Measurements from ENCODE around the gene TOB2. TPM values are rescaled to one million over a fixed set of nuclear protein-coding genes. Genes with fewer than 3 reads are reported as not detected.

Gene TOB2
- total RNA-seq, 2 experiments from 2014 or later, result 27.0 to 28.5 TPM

- ChIA-PET POLR2A (interaction anchor here (0.6 to 6.3 kb wide), 3 partner anchors 11 to 16 kb away, joined by 3 to 53 read pairs (median 22); partner anchors contain the start of genes ACO2, PHF5A and TOB2), CTCF (interaction anchor here (2.8 kb wide), 1 partner anchor 54 kb away, joined by 8 read pairs; no protein-coding TSS in a partner anchor)
- H3K4me3 Mint-ChIP-seq, result no peak overlapping the region
- no peak for TF ChIP-seq CTCF (IDR thresholded peaks at IDR 0.05)
- peaks cover 32% of the 10 kb centered on the region for H3K36me3 Mint-ChIP-seq (ENCODE audit: low read depth)
- H3K9me3 Mint-ChIP-seq, result no peaks in the 10 kb centered on the region
- no peaks in the 10 kb centered on the region for H3K27me3 Mint-ChIP-seq
- intact Hi-C loops (cut with micrococcal nuclease), result no loop called here
- no peak for ATAC-seq
- peak overlapping the region; percentile 54 for H3K27ac Mint-ChIP-seq
- peaks cover 6% of the 10 kb centered on the region for H3K4me1 Mint-ChIP-seq (ENCODE audit: low read depth)
- DNase-seq, result no peak
These were observed 11.6 kb upstream of the TOB2 start for GRCh38 chr22:41458161-41458728.

GRCh38 chr22:41448189-41448808 is 1.7 kb upstream of the TOB2 start:
- no peak for TF ChIP-seq CTCF (IDR thresholded peaks at IDR 0.05)
- H3K27ac Mint-ChIP-seq, result peak overlapping the region; percentile 99
- POLR2A ChIA-PET, result interaction anchor here (0.6 to 14.3 kb wide), 10 partner anchors 10 to 1030 kb away, joined by 3 to 238 read pairs (median 6); partner anchors contain the start of genes ACO2, DESI1, PHF5A and RANGAP1
- H3K9me3 Mint-ChIP-seq, result no peaks in the 10 kb centered on the region
- intact Hi-C loops (cut with micrococcal nuclease), result no loop called here
- peak overlapping the region; percentile 90 for H3K4me3 Mint-ChIP-seq
- CTCF ChIA-PET, result interaction anchor here (1.6 kb wide), 1 partner anchor 45 kb away, joined by 7 read pairs; no protein-coding TSS in a partner anchor
- peaks cover 10% of the 10 kb centered on the region for H3K4me1 Mint-ChIP-seq (ENCODE audit: low read depth)
- peak; percentile 95 for DNase-seq
- peaks cover 14% of the 10 kb centered on the region for H3K36me3 Mint-ChIP-seq (ENCODE audit: low read depth)
- H3K27me3 Mint-ChIP-seq, result no peaks in the 10 kb centered on the region
- ATAC-seq, result peak; percentile 67

GRCh38 chr22:41447435-41448188 is 1.0 kb upstream of the TOB2 start:
- Mint-ChIP-seq H3K4me1 (ENCODE audit: low read depth) (peaks cover 17% of the 10 kb centered on the region), H3K9me3 (no peaks in the 10 kb centered on the region), H3K27me3 (no peaks in the 10 kb centered on the region), H3K4me3 (peak overlapping the region; percentile 90), H3K36me3 (ENCODE audit: low read depth) (peaks cover 18% of the 10 kb centered on the region), H3K27ac (peak overlapping the region; percentile 99)
- TF ChIP-seq CTCF (IDR thresholded peaks at IDR 0.05), result no peak
- CTCF ChIA-PET, result interaction anchor here (1.1 to 2.6 kb wide), 3 partner anchors 44 to 70 kb away, joined by 3 to 17 read pairs (median 7); no protein-coding TSS in a partner anchor
- DNase-seq (peak; percentile 65), ATAC-seq (no peak)
- POLR2A ChIA-PET, result interaction anchor here (0.6 to 14.3 kb wide), 21 partner anchors 11 to 1029 kb away, joined by 3 to 238 read pairs (median 6); partner anchors contain the start of genes ACO2, DESI1, PHF5A and PMM1
- intact Hi-C loops (cut with micrococcal nuclease), result loop anchor here (1.0 kb wide), 1 partner anchor 21 kb away; the partner anchor contains the start of gene PHF5A

- Mint-ChIP-seq H3K27ac (peak overlapping the region; percentile 99), H3K9me3 (no peaks in the 10 kb centered on the region), H3K36me3 (ENCODE audit: low read depth) (peaks cover 23% of the 10 kb centered on the region), H3K4me3 (peak overlapping the region; percentile 90), H3K4me1 (ENCODE audit: low read depth) (peaks cover 20% of the 10 kb centered on the region), H3K27me3 (no peaks in the 10 kb centered on the region)
- POLR2A ChIA-PET, result interaction anchor here (0.6 to 14.3 kb wide), 26 partner anchors 11 to 353 kb away, joined by 3 to 238 read pairs (median 4); partner anchors contain the start of genes ACO2, DESI1, PHF5A and PMM1
- ATAC-seq (no peak), DNase-seq (no peak)
- intact Hi-C loops (cut with micrococcal nuclease), result no loop called here
- CTCF ChIA-PET, result interaction anchor here (0.8 to 2.6 kb wide), 5 partner anchors 9 to 55 kb away, joined by 3 to 17 read pairs (median 3); no protein-coding TSS in a partner anchor
- TF ChIP-seq CTCF (IDR thresholded peaks at IDR 0.05), result no peak
These were observed 522 bp downstream of the TOB2 start for GRCh38 chr22:41446057-41446501.
